H9 (cell line): ENCODE data around the gene PCID2. TPM values are rescaled to one million over a fixed set of nuclear protein-coding genes. Genes with fewer than 3 reads are reported as not detected.

Experiments used
- DNase-seq: peaks from one replicate; pipeline ENCODE4 v3.0.0-alpha.2; 2017
- H2AFZ ChIP-seq: one replicate; pipeline ENCODE4 v1.6.1; 2013; ENCODE audit warnings: mild to moderate bottlenecking, low read length, control low read depth, moderate library complexity
- H2AK5ac ChIP-seq: 2 replicates; pipeline ENCODE4 v1.6.1; 2013; ENCODE audit warnings: low read length, control low read depth, mixed read lengths; ENCODE audit not compliant: insufficient read length
- H2BK120ac ChIP-seq: one replicate; pipeline ENCODE4 v1.6.1; 2013; ENCODE audit warnings: low read depth, mild to moderate bottlenecking, low read length, control low read depth, inconsistent platforms; ENCODE audit not compliant: poor library complexity, severe bottlenecking
- H2BK12ac ChIP-seq: 2 replicates; pipeline ENCODE4 v1.6.1; 2013; ENCODE audit warnings: low read length, control low read depth, mixed read lengths, low read depth; ENCODE audit not compliant: insufficient read length
- H2BK15ac ChIP-seq: 2 replicates; pipeline ENCODE4 v1.6.1; 2013; ENCODE audit warnings: low read depth, low read length, control low read depth
- H2BK20ac ChIP-seq: one replicate; pipeline ENCODE4 v1.6.1; 2013; ENCODE audit warnings: low read depth, mild to moderate bottlenecking, low read length, control low read depth, inconsistent platforms; ENCODE audit not compliant: poor library complexity, severe bottlenecking
- H2BK5ac ChIP-seq: 2 replicates; pipeline ENCODE4 v1.6.1; 2013; ENCODE audit warnings: low read length, control low read depth, mixed read lengths; ENCODE audit not compliant: insufficient read length
- H3K14ac ChIP-seq: 2 replicates; pipeline ENCODE4 v1.6.1; 2013; ENCODE audit warnings: low read length, control low read depth; ENCODE audit not compliant: insufficient read depth
- H3K18ac ChIP-seq: 2 replicates; pipeline ENCODE4 v1.6.1; 2013; ENCODE audit warnings: low read depth, mild to moderate bottlenecking, mixed read lengths, low read length, control low read depth; ENCODE audit not compliant: insufficient read length
- H3K23ac ChIP-seq: 2 replicates; pipeline ENCODE4 v1.6.1; 2013; ENCODE audit warnings: low read length, control low read depth, mixed read lengths, low read depth; ENCODE audit not compliant: insufficient read length
- H3K23me2 ChIP-seq: 2 replicates; pipeline ENCODE4 v1.6.1; 2013; ENCODE audit warnings: low read depth, mild to moderate bottlenecking, mixed read lengths, low read length, control low read depth; ENCODE audit not compliant: insufficient read length, poor library complexity, severe bottlenecking
- H3K27ac ChIP-seq: 2 replicates; pipeline ENCODE4 v1.5.1; 2013; ENCODE audit warnings: low read length, control low read depth, mixed read lengths, low read depth; ENCODE audit not compliant: insufficient read length
- H3K27me3 ChIP-seq: 2 replicates; pipeline ENCODE4 v1.6.1; 2013; ENCODE audit warnings: low read length, control low read depth, inconsistent platforms; ENCODE audit not compliant: insufficient read depth
- H3K4ac ChIP-seq: 2 replicates; pipeline ENCODE4 v1.6.1; 2013; ENCODE audit warnings: low read depth, mild to moderate bottlenecking, control low read depth, inconsistent platforms, low read length, moderate library complexity
- H3K4me1 ChIP-seq: 2 replicates; pipeline ENCODE4 v1.6.1; 2013; ENCODE audit warnings: low read length, control low read depth, inconsistent platforms; ENCODE audit not compliant: insufficient read depth
- H3K4me2 ChIP-seq: 2 replicates; pipeline ENCODE4 v1.6.1; 2013; ENCODE audit warnings: low read length, control low read depth, mixed read lengths; ENCODE audit not compliant: insufficient read length, insufficient read depth
- H3K56ac ChIP-seq: 2 replicates; pipeline ENCODE4 v1.6.1; 2013; ENCODE audit warnings: low read depth, mild to moderate bottlenecking, mixed read lengths, low read length, control low read depth; ENCODE audit not compliant: insufficient read length
- H3K79me1 ChIP-seq: 2 replicates; pipeline ENCODE4 v1.6.1; 2013; ENCODE audit warnings: low read depth, mild to moderate bottlenecking, moderate library complexity, low read length, control low read depth, inconsistent platforms; ENCODE audit not compliant: insufficient read depth, poor library complexity, severe bottlenecking
- H3K79me2 ChIP-seq: 2 replicates; pipeline ENCODE4 v1.6.1; 2013; ENCODE audit warnings: low read length, control low read depth, inconsistent platforms; ENCODE audit not compliant: insufficient read depth
- H3K9ac ChIP-seq: 2 replicates; pipeline ENCODE4 v1.6.1; 2013; ENCODE audit warnings: low read length, control low read depth, mixed read lengths; ENCODE audit not compliant: insufficient read length; ENCODE audit errors: extremely low read depth
- H3K9me3 ChIP-seq: one replicate; pipeline ENCODE4 v1.6.1; 2013; ENCODE audit warnings: low read depth, low read length, inconsistent platforms; ENCODE audit not compliant: control insufficient read depth
- H3T11ph ChIP-seq: one replicate; pipeline ENCODE4 v1.6.1; 2013; ENCODE audit warnings: mild to moderate bottlenecking, low read length, control low read depth, inconsistent platforms
- H4K20me1 ChIP-seq: one replicate; pipeline ENCODE4 v1.6.1; 2013; ENCODE audit not compliant: control insufficient read depth, insufficient read length, insufficient read depth
- H4K5ac ChIP-seq: 2 replicates; pipeline ENCODE4 v1.6.1; 2013; ENCODE audit warnings: low read depth, mild to moderate bottlenecking, mixed read lengths, low read length, control low read depth; ENCODE audit not compliant: insufficient read length
- H4K8ac ChIP-seq: replicated peaks from 2 replicates; pipeline ENCODE4 v1.6.1; 2013; ENCODE audit warnings: low read length, control low read depth, mixed read lengths, low read depth; ENCODE audit not compliant: insufficient read length
- H4K91ac ChIP-seq: 2 replicates; pipeline ENCODE4 v1.6.1; 2013; ENCODE audit warnings: low read depth, mild to moderate bottlenecking, moderate library complexity, mixed read lengths, low read length, control low read depth; ENCODE audit not compliant: insufficient read length
- H3K27ac Mint-ChIP-seq, 3 experiments: 2 replicates in 2 of 3; 3 replicates in 1 of 3; pipeline ENCODE4 v1.8.0; 2020 to 2021; ENCODE audit warnings: mixed read lengths in 3 of 3, mild to moderate bottlenecking in 1 of 3, moderate library complexity in 1 of 3
- H3K27me3 Mint-ChIP-seq: 2 replicates; pipeline ENCODE4 v1.8.0; 2021; ENCODE audit warnings: low read depth, mild to moderate bottlenecking, moderate library complexity, mixed read lengths
- H3K36me3 Mint-ChIP-seq, 3 experiments: 2 replicates in 2 of 3; 3 replicates in 1 of 3; pipeline ENCODE4 v1.8.0; 2020 to 2021; ENCODE audit warnings: low read depth in 3 of 3, mixed read lengths in 3 of 3; ENCODE audit not compliant: insufficient read depth in 1 of 3
- H3K4me1 Mint-ChIP-seq, 2 experiments: 2 replicates each; pipeline ENCODE4 v1.8.0; 2020; ENCODE audit warnings: mixed read lengths in 2 of 2
- H3K4me3 Mint-ChIP-seq, 2 experiments: 2 replicates in 1 of 2; 3 replicates in 1 of 2; pipeline ENCODE4 v1.8.0; 2020 to 2021; ENCODE audit warnings: mild to moderate bottlenecking in 2 of 2, mixed read lengths in 2 of 2, moderate library complexity in 1 of 2
- H3K9me3 Mint-ChIP-seq, 2 experiments: 2 replicates in 1 of 2; 3 replicates in 1 of 2; pipeline ENCODE4 v1.8.0; 2020; ENCODE audit warnings: mild to moderate bottlenecking in 2 of 2, mixed read lengths in 2 of 2, moderate library complexity in 1 of 2
- CTCF ChIP-seq: fragments of 200-600 bp; sonication (generic); conservative IDR thresholded peaks from 3 replicates; pipeline ENCODE4 v1.8.0; 2021; ENCODE audit warnings: antibody characterized with exemption, mild to moderate bottlenecking
- WGBS: extraction: QIAGEN DNeasy Blood & Tissue Kit; methylation state at CpG from one replicate; pipeline ENCODE4 v1.1.7; 2013; ENCODE audit warnings: missing lambda C conversion rate, low lambda C conversion rate, mixed read lengths; ENCODE audit not compliant: insufficient read length; ENCODE audit errors: extremely low coverage; 5-methylcytosine and 5-hydroxymethylcytosine counted together
- total RNA-seq: library from RNA; stranded (reverse); gene quantifications from 2 replicates; pipeline ENCODE4 v1.2.1, GENCODE V29; 2021

The PCID2 gene
- total RNA-seq, 1 experiment from 2014 or later, result 66.0 TPM

- Mint-ChIP-seq H3K27me3 (no peaks in the 10 kb centered on the region), H3K4me3 (no peak overlapping the region; a peak in 1 of 5 replicates), H3K36me3 (peaks cover 28 to 42% (median 42%) of the 10 kb centered on the region in 3 experiments), H3K27ac (no peak overlapping the region), H3K4me1 (peaks cover 13 to 21% of the 10 kb centered on the region in 2 experiments), H3K9me3 (no peaks in the 10 kb centered on the region)
- Histone ChIP-seq H4K20me1 (no peaks in the 10 kb centered on the region), H2BK20ac (no peak overlapping the region), H2BK5ac (no peak overlapping the region), H3K56ac (no peak overlapping the region), H3K79me1 (peaks cover 14% of the 10 kb centered on the region), H3K9ac (no peak overlapping the region), H3K27ac (no peak overlapping the region), H3K23ac (no peak overlapping the region), H4K5ac (no peak overlapping the region), H2AFZ (no peak overlapping the region), H4K8ac (no peak overlapping the region), H3K14ac (no peak overlapping the region), H3K79me2 (peaks cover 46% of the 10 kb centered on the region), H2BK15ac (no peak overlapping the region), H3K23me2 (peaks cover 4% of the 10 kb centered on the region), H3K4ac (no peak overlapping the region), H2BK12ac (no peak overlapping the region), H3K27me3 (no peaks in the 10 kb centered on the region), H3T11ph (no peak overlapping the region), H3K4me2 (no peak overlapping the region), H2AK5ac (no peak overlapping the region), H4K91ac (no peak overlapping the region), H3K9me3 (no peaks in the 10 kb centered on the region), H2BK120ac (no peak overlapping the region), H3K4me1 (no peaks in the 10 kb centered on the region), H3K18ac (no peak overlapping the region)
- no CpG with 5 or more reads among the region's 4 CpGs for WGBS
- no peak for DNase-seq
- no peak for TF ChIP-seq CTCF
Observed at GRCh38 chr13:113202912-113203311, 5.6 kb downstream of the PCID2 start.
